Activated CD4-positive, alpha-beta T cell treated with anti-CD3 and anti-CD28 coated beads, Interleukin-2, amount 50 U/mL, for 48 hours (primary cell): ENCODE measurements around the gene TYROBP.
A peak's percentile ranks its signal among the peaks of the same experiment; 100 is the strongest.
"Not testable (repeated sequence)": the region's sequence is repeated elsewhere in the genome, so short reads cannot be mapped to it uniquely, and the experiment has no call there.

ENCODE experiments used
- DNase-seq, 2 experiments: peaks; one replicate each; pipeline ENCODE4 v3.0.0-alpha.2; 2020

Gene TYROBP

DNA sequence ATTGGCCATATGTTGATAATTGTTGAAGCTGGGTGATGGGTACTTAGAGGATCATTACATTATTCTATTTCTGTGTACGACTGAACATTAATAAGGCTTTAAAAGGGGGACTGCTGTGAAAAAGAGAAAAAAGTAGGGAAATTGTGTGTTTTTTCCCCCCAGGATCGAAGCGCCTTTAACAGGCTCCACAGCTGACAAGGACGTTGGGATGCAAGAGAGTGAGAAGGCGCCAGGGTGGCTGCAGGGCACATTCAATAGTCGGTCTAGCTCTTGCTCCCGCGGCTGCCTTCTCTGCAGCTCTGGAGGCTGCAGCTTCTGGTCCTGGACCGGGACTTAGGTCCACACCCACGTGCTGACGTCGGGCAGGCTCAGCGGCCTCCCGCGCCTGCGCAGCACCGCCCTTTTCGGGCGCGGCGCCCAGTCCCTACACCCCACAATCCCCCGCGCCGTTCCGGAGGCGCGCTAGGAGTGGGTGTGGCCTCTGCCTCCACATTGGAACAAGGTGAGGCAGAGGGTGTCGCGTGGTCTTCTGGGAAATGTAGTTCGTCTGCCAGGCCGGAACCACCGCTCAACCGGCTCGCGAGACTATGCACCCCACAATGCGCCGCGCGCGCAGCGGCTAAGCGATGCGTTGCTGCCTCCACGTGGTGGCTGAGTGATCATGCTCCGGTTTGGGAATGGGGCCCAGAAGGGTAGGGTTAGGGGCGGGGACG lies 23.2 kb upstream of the TYROBP start:
- DNase-seq: peak; percentile 99

DNA sequence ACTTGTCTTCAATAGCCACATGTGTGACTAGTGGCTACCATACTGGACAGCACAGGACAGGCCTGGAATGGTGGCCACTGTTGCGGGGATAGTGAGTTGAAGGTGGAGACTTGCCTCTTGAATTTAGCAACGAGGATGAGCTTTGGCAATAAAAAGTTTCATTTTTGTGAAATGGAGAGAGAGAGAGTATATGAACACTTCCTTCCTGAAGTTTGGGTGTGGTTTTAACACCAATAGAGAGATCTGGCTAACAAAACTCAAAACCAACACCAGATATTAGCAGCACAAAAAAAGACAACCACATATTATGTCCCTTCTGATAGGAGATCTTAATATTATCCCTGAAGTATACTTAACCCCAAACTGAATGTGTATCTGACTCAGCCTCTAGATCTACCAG lies 21.8 kb upstream of the TYROBP start:
- no peak for DNase-seq

DNA sequence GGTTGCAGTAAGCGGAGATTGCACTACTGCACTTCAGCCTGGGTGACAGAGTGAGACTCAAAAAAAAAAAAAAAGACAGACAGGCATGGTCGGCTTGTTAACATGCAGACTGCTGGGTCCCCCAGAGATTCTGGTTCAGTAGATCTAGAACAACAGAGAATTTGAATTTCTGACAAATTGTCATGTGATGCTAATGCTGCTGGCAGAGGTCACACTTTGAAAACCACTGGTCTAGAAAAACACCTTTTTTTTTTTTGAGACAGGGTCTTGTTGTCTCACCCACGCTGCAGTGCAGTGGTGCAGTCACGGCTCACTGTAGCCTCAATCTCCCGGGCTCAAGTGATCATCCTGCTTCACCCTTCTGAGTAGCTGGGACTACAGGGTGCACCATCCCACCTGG lies 20.4 kb upstream of the TYROBP start:
- DNase-seq: no peak

DNA sequence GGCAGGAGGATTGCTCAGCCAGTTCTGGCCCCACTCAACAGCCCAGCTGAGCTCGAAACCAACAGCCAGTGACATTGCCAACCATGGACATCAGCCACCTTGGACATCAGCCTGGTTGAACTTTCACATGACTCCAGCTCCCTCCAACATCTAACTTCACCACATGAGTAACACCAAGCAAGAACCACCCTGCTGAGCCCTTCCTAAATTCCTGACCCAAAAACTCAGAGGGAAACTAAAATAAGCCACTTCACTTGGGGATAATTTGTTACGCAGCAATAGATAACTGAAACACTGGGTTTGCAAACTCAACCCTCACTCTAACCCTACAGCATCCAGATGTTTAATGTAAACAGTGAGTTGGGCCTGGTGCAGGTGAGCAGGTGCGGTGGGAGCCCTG lies 17.4 kb upstream of the TYROBP start:
- no peak for DNase-seq

DNA sequence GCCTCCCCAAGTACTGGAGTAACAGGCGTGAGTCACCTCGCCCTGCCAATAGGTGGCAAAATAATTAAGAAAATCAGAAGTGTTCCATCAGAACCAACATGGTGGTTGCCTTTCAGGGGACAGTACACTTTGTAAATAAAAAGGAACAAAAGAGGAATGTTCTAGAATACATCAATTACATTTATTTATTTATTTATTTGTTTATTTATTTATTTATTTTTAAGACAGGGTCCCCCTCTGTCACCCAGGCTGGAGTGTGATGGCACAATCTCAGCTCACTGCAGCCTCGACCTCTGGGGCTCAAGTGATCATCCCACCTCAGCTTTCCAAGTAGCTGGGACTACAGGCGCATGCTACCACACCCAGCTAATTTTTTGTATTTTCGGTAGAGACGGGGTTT lies 12.9 kb upstream of the TYROBP start:
- DNase-seq: no peak

DNA sequence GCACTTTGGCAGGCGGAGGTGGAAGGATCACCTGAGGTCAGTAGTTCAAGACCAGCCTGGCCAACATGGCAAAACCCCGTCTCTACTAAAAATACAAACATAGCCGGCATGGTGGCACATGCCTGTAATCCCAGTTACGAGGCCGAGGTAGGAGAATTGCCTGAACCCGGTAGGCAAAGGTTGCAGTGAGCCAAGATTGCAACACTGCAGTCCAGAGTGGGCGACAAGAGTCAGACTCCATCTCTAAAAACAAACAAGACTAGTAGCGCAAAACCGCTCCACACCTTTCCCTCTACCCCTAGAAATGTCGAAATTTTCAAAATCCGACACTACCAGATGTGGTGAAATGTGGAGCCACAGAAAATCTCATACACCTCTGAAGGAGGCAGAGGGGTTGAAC lies 11.2 kb upstream of the TYROBP start:
- no peak for DNase-seq

DNA sequence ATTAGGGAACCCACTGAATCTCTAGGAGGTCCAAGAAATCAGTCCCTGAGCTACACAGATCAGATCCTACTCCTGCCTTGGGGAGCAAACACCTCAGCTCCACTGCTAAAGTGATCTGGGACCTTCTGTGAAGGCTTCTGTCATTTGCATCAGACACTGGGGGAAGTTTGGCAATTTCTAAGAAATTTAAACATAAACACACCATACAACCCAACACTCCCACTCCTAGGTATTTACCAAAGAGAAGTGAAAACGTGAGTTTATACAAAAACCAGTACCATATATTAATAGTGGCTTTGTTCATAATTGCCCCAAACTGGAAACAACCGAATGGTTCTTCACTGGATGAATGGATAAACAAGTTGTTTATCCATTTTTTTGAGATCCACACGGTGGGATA lies 7.3 kb upstream of the TYROBP start:
- no peak for DNase-seq

DNA sequence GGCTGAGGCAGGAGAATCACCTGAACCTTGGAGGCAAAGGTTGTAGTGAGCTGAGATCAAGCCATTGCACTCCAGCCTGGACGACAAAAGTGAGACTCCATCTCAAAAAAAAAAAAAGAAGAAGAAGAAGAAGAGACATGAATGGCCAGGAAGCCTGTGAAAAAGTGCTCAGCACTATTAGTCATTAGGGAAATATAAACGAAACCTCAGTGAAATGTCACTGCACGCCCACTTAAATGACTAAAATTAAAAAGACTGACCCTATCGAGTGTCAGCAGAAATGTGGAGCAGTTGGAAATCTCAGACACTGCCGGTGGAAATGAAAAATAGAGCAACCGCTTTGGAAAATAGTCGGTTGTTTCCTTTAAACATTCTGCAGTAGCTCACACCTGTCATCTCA lies 5.5 kb upstream of the TYROBP start:
- DNase-seq: no peak

DNA sequence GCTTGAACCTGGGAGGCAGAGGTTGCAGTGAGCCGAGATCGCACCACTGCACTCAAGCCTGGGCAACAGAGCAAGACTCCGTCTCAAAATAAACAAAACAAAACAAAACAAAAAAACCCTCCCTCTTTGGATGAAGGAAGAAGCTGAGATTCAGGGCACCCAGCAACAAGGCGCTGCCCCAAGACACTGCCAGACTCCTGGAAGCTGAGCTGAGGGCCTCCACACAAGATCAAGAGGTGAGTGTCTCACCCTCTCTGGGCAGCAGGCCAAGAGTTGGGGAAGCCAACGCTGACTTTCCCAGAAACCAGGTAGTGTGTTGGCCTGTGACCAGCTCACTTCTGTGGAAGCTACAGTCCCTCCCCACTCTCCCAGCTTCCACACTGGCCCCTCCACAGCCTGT lies 3.7 kb upstream of the TYROBP start:
- DNase-seq: peak; percentile 45 to 57

DNA sequence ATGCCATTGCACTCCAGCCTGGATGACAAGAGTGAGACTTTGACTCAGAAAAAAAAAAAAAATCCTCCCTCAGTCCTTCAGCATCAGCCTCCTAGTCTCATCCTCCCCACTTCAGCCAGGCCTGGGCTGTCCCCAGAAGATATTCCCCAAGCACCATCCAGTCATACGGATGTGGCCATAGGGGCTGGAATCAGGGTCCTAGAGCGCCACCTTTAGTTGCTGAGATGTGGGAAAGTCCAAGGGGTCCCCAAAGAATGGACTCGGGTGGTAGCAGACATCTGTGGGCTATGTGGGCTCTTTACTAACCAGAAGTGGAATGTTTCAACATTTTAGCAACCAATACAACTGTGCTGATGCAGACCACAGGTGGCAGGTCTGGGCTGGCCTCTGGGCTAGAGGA lies 3.1 kb upstream of the TYROBP start:
- DNase-seq: no peak

DNA sequence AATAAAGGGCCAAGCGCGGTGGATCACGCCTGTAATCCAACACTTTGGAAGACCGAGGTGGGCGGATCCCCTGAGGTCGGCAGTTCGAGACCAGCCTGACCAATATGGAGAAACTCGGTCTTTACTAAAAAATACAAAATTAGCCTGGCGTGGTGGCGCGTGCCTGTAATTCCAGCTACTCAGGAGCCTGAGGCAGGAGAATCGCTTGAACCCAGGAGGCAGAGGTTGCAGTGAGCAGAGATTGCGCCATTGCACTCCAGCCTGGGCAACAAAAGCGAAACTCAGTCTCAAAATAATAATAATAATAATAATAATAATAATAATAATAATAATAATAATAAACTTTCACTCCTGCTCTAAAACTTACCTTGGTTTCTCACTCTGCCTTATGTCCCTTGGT lies 2.3 kb upstream of the TYROBP start:
- not testable (repeated sequence) for DNase-seq

DNA sequence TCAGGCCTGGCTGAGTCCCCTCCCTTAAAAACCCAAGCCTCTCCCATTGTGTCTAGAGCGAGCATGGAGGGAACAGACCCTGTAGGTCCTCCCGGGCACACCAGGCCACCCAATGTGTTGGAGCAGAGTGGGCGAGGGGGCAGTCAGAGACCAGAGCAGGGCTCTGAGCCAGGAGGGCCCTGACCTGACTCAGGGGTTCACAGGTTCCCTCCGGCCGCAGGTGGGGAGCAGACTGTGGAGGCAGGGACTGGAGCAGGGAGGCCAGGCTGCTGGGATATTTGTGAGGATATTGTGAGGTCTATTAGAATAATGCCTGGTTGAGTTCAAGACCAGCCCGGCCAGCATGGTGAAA lies 1.6 kb upstream of the TYROBP start:
- DNase-seq: no peak

DNA sequence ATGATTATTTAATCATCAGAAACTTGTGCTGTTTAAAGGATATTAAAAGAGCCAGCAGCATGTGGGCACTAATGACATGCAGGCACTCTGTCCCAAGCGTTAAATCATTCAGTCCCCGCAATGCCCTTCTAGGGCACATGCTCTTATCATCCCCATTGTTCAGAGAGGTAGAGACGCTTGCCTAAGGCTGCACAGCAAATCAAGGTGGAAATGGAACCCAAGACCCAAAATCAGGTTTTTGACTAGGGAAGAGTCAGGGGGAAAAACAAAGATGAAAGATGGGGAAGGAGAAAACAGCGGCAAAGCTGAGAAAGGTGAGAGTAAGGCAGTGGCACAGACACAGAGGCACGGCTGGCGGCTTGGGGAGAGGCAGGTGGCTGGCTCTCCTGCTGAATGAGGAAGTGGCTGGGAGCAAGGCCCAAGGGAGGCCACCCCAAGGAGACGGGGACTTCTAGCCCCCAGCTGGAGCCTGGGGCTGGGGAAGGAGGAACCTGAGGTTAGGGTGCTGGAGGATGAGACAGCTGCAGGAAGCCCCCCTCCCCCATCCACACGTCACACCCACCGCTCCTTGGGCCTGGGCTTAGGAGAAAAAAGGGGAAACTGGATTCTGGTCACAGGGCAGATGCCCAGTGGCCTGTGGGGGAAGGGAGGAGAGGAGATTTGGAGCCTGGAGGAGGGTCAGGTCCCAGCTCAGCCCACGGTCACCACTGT lies 1.0 kb upstream of the TYROBP start:
- DNase-seq: no peak

DNA sequence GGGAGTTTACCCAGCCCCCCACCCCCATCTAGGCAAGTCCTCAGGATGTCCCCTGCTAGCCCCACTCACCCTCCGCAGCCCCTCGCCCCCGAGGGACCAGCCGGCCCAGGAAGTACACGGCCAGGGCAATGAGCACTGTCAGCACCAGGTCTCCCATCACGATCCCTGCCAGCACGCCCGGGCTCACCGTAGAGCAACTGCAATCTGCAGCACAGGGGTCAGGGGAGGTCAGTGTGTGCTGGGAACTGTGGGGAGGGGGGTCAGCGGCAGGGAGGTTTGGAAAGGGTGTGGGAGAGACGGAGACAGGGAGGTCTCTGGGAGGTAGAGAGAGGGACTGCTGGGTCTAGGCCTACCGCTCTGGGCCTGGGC lies 734 bp downstream of the TYROBP start:
- DNase-seq: no peak

DNA sequence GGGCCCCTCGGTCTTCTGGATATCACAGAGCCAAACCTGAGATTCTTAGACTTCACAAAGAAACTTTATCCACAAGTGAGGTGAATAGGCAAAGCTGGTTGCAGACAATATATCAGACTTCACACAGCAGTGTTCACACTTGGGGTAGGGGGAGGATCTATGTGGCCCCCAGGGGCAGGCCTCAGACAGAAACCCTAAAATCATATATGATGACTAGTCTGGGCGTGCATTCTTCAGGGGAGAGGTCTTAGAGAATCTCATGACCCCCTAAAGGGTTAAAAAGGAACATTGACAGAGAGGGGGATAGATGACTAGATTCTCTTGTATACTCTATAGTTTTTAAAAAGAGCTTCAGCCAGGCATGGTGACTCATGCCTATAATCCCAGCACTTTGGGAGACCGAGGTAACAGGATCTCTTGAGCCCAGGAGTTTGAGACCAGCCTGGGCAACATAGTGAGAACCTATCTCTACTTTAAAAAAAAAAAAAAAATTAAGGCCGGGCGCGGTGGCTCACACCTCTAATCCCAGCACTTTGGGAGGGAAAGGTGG lies 2.8 kb downstream of the TYROBP start:
- DNase-seq: no peak

DNA sequence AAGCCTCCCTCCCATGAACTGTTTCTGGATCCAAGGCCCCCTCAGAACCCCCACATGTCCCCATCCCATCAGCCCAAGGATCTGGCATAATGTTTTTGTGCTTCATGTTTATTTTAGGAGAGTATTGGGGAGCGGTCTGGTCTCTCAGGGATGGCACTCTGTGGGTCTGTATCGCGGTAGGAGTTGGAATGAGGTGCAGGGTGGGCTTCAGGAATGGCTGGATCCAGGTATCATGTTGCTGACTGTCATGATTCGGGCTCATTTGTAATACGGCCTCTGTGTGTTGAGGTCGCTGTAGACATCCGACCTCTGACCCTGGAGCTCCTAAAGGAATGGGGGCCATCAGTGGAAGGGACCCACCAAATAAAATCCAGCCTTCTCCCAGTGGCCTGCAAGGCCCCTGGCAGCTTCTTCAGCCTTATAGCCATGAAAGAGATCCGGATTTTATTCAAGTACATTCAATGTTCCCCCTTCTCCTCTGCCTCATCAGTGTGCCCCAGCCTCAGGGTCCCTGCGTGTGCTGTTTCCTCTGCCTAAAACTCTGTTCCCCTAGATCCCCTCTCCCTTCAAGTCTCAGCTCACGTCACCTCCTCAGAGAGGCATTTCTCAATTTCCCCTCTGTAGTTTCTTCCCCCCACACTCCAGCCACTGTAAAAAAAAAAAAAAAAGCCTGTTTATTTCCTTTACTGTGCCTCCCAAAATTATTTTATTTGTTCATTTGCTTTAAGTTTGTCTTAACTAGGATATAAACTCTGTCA lies 3.6 kb downstream of the TYROBP start:
- no peak for DNase-seq

DNA sequence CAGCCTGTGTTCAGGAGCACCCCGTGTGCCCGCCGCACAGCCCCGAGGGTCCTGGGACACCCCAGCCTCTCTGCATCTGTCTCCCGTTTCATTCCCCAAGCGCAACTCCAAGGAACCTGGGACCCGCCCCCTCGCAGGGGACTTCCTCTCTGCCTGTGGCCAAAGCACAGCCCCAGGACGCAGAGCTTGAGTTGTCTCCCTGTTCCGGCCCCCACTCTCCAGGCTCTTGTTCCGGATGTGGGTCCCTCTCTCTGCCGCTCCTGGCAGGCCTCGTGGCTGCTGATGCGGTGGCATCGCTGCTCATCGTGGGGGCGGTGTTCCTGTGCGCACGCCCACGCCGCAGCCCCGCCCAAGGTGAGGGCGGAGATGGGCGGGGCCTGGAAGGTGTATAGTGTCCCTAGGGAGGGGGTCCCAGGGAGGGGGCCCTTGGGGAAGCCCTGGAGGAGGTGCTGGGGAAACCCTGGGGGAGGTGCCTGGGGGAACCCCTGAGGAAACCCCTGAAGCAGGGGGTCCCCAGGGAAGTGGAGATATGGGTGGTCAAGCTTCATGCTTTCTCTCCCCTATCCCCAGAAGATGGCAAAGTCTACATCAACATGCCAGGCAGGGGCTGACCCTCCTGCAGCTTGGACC lies 4.4 kb downstream of the TYROBP start:
- DNase-seq: peak; percentile 86 to 89

DNA sequence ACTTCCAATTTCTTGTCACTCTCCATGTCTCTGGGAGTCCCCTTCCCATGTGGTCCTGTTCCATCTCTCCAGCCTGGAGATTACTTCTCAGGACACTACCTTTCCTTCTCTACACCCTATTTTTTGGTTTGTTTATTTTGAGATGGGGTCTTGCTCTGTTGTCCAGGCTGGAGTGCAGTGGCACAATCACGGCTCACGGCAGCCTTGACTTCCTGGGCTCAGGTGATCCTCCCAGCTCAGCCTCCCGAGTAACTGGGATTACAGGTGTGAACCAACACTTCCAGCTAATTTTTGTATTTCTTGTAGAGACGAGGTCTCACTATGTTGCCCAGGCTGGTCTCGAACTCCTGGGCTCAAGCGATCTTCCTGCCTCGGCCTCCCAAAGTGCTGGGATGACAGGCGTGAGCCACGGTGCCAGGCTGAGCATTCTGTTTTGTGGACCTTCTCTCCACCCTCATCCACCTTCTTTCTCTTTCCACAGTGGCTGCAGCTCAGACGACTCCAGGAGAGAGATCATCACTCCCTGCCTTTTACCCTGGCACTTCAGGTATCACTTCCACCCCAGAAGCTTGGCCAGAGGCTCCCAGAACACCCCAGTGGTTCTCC lies 5.1 kb downstream of the TYROBP start:
- DNase-seq: no peak

DNA sequence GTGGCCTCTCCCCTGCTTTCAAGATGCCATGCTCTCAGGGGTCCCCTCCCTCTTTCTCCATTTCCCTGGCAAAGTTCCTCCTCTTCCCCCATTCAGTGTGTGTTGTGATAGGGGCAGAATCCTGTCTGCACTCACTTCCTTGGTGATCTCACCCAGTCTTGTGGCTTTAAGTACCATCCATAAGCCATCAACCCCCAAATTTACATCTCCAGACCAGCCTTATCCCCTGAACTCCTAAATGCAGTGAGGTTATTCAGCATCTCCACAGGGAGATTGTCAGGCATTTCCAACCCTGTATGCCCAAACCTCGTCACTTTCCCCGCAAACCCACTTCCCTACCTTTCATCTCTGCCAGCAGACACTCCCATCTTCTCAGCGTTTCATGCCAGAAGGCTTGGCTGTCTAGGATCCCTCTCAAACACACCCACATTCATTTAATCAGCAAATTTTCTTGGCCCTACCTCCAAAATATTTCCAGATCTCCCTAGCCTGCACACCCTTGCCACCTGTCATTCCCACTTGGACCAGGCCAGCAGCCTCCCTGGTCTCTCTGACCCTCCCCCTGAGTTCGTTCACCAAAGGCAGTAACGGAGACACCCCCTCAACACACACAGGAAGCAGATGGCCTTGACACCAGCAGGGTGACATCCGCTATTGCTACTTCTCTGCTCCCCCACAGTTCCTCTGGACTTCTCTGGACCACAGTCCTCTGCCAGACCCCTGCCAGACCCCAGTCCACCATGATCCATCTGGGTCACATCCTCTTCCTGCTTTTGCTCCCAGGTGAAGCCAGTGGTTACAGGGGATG lies 6.0 kb downstream of the TYROBP start, which contains the start of gene HCST:
Gene HCST, plus strand, starts transcription at position 676 of the 808 bp plus-strand sequence. Its CDS starts 65 bp downstream, at position 741.
- peak; percentile 38 to 45 for DNase-seq

DNA sequence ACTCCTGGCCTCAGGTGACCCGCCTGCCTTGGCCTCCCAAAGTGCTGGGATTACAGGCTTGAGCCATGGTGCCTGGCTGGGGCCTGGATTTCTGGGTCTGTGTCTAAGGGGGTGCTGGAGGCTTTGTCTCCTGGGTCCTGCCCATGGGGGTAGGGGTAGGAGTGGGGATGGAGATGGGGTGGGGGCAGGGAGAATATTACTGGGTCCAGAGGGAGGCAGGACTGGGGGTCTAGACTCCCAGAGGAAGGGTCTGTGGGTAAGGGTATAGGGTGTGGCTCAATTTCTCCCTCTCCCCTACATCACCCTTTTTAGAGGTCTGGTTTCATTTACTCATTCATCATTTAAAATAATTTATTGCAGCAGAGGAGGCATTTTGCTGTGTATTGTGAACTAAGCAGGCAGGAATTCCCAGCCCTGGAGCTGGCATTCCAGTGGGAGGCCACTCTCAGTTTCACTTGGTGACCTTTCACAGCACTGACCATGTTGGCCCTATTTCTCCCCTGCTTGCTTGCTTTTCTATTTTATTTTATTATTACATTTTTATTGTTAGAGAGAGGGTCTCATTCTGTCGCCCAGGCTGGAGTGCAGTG lies 6.9 kb downstream of the TYROBP start:
- no peak for DNase-seq

DNA sequence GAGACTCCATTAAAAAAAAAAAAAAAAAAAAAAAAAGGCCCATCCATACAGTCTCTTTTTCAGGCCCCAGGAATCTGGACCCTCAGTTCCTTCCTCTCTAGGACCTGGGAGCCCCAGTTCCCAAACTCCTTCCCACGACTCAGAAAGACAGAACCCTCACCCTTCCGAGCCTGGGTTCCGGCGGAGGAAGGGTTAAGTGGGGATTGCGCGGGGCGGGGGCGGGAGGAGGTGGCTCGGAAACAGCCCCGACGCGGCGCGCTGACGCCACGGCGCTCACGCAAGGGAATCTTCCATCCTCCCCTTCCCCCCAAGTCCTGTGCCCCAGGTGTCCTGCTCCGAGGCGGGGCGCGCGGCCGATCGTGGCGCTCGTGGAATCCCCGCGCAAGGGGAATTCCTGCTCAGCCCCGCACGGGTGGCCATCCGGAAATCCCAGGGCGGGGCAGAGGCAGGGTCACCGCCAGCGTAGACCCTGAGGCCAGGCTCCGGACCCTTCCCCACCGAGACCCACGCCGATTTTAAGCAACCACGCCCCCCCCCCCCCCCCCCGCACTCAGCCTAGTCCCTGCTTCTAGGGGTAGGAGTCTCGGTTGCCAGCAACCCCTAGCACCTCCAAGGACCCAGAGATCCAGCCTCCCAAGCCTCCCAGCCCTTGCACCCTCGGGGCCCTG lies 8.4 kb downstream of the TYROBP start:
- DNase-seq: peak; percentile 86 to 90
